A673 (cell line): Measurements from ENCODE around the gene LKAAEAR1. TPM values are rescaled to one million over a fixed set of nuclear protein-coding genes. Genes with fewer than 3 reads are reported as not detected.

Experiments used
- BruUV-seq: library from RNA; stranded (reverse); fragments of 400-500 nt; replicated peaks from 2 replicates; lab custom pipeline; 2021; lab: Mats Ljungman, UMichigan
- CTCF ChIA-PET: fragments of 300-600 bp; sonication (Branson Sonifier 250); formaldehyde crosslinking; loops from one replicate; lab custom pipeline; 2022; ENCODE audit warnings: antibody characterized with exemption; lab: Charles Lee
- POLR2A ChIA-PET: fragments of 300-600 bp; sonication (Branson Sonifier 250); formaldehyde crosslinking; loops from one replicate; lab custom pipeline; 2022; ENCODE audit warnings: antibody characterized with exemption; ENCODE audit not compliant: low non-redundant PET; lab: Charles Lee
- DNase-seq: peaks from one replicate; pipeline ENCODE4 v3.0.0-alpha.2; 2015; ENCODE audit warnings: low spot score
- H3K27ac ChIP-seq: fragments of 200-600 bp; sonication (generic); 2 replicates; pipeline ENCODE4 v1.5.1; 2016; ENCODE audit warnings: mixed run types, low read depth, mild to moderate bottlenecking, mixed read lengths, antibody characterized with exemption, low read length; ENCODE audit not compliant: poor library complexity, severe bottlenecking
- H3K27me3 ChIP-seq: fragments of 200-600 bp; sonication (generic); replicated peaks from 2 replicates; pipeline ENCODE4 v1.6.1; 2017; ENCODE audit warnings: mixed run types, low read depth, mild to moderate bottlenecking, mixed read lengths, antibody characterized with exemption, low read length; ENCODE audit not compliant: insufficient read depth, poor library complexity
- H3K36me3 ChIP-seq: fragments of 200-600 bp; sonication (generic); 2 replicates; pipeline ENCODE4 v1.6.1; 2016; ENCODE audit warnings: mixed run types, mild to moderate bottlenecking, mixed read lengths, antibody characterized with exemption, low read length; ENCODE audit not compliant: insufficient read depth, poor library complexity, severe bottlenecking
- H3K4me1 ChIP-seq: fragments of 200-600 bp; sonication (generic); 2 replicates; pipeline ENCODE4 v1.6.1; 2017; ENCODE audit warnings: mixed run types, mild to moderate bottlenecking, mixed read lengths, antibody characterized with exemption, low read length; ENCODE audit not compliant: insufficient read depth, poor library complexity, severe bottlenecking
- H3K4me3 ChIP-seq: fragments of 200-600 bp; sonication (generic); 2 replicates; pipeline ENCODE4 v1.5.1; 2016; ENCODE audit warnings: low read depth, mixed run types, mild to moderate bottlenecking, mixed read lengths, low read length; ENCODE audit not compliant: poor library complexity, severe bottlenecking
- H3K9me3 ChIP-seq: fragments of 200-600 bp; sonication (generic); 2 replicates; pipeline ENCODE4 v1.6.1; 2016; ENCODE audit warnings: mixed run types, low read depth, mild to moderate bottlenecking, mixed read lengths, antibody characterized with exemption, low read length; ENCODE audit not compliant: poor library complexity, severe bottlenecking
- CTCF ChIP-seq: fragments of 300-800, 200-600 bp; sonication (generic); conservative IDR thresholded peaks from 2 replicates; pipeline ENCODE4 v1.5.1; 2017; ENCODE audit warnings: low read depth, mild to moderate bottlenecking, antibody characterized with exemption, low read length, moderate library complexity, mixed read lengths
- EZH2 ChIP-seq: fragments of 200-600 bp; sonication (generic); IDR thresholded peaks from 2 replicates; pipeline ENCODE4 v1.6.1; 2017; ENCODE audit warnings: borderline replicate concordance, low read depth, mild to moderate bottlenecking, mixed read lengths, antibody characterized with exemption, low read length; ENCODE audit not compliant: poor library complexity, severe bottlenecking
- intact Hi-C: fragments of 100-400 bp; cut with micrococcal nuclease; formaldehyde crosslinking; loops from one replicate; pipeline ENCODE4 v1.10.0; 2022; ENCODE audit not compliant: unreplicated experiment
- total RNA-seq: library from RNA; stranded (reverse); gene quantifications from 2 replicates; pipeline ENCODE4 v1.2.3, GENCODE V29; 2021

LKAAEAR1 gene
- total RNA-seq, 1 experiment from 2014 or later, result 0.62 TPM

DNA sequence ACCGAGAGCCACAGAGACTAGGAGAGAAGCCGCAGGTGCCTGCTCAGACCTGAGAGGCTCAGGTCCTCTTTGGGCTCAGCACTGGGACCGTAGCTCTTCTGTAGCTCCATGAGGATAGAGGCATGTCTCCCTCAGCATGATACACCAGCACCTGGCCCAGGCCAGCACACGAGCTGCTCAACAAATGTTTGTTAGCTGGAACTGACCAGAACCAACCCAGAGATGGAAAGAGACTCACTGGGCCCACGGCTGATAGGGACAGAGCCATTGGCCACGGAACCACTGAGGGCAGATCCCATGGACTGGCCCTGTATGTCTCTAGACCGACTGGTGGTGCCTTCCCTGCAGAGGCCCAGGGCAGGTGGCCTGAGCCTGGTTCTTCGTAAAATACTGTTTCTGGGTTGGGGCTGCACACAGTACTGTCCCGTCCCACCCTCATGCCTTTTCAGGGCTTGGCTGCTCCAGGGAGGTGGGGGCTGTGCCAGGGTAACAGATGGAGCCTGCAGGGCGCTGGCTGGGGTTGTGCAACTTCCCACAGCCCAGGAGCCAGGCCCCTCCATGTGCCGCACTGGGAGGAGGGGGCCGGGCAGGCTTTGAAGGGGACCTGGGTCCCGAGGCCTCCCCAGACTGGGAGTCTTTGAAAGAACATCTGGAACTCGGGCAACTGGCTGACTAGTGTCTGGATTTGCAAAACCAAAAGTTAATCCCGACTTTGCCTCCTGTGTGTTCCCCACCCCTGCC, 43.0 kb downstream of the LKAAEAR1 start:
- H3K4me3 ChIP-seq, result peak overlapping the region; percentile 42
- intact Hi-C loops, result no loop called here
- CTCF ChIA-PET, result no interaction called here
- H3K4me1 ChIP-seq, result peaks cover 25% of the 10 kb centered on the region
- POLR2A ChIA-PET, result no interaction called here
- TF ChIP-seq EZH2 (peak; percentile 2), CTCF (no peak)
- no peaks in the 10 kb centered on the region for H3K9me3 ChIP-seq
- H3K27me3 ChIP-seq, result peaks cover 50% of the 10 kb centered on the region
- no peaks in the 10 kb centered on the region for H3K36me3 ChIP-seq
- H3K27ac ChIP-seq, result no peak overlapping the region
- DNase-seq, result no peak
- no TSS peak for BruUV-seq

DNA sequence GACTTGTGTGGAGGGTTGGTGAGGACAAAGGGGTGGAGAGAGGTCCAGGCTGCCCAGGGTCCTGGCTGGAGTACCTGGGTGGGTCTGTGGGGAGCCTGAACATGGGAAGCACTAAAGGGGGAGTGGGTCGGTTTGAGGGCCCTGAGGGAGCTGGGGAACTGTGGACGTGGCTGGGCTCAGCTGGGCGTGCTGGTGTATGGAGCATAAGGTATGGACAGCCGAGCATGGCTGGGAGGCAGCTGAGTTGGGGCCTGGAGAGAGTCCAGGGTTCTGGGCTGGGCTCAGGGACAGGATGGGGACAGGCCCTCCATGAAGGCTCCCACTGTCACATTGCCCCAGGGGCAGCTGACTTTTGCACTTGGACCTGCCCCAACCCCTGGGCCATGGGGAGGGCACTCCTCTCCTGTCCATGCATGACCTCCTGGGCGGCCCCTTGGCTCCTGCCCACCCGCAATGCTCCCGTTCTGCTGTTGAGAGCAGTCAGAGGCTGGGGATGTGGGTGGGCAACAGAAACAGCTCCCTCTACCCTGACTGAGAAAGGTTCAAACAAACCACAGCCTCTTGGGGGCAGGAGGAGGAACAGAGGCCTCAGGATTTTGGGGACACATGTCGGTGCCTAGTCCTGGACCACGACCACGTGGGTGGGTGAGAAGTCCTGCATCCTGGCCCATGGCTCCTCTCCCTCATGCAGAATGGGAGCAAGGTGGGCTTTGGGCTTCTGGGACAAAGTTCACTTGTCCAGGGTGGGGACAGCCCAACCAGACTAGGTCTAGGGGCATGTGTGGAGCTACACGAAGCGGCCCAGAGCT, 43.8 kb downstream of the LKAAEAR1 start:
- POLR2A ChIA-PET, result no interaction called here
- no peaks in the 10 kb centered on the region for H3K9me3 ChIP-seq
- no peak overlapping the region for H3K4me3 ChIP-seq
- intact Hi-C loops, result no loop called here
- no TSS peak for BruUV-seq
- no peaks in the 10 kb centered on the region for H3K36me3 ChIP-seq
- CTCF ChIA-PET, result no interaction called here
- no peak for TF ChIP-seq EZH2
- TF ChIP-seq CTCF, result no peak
- peaks cover 25% of the 10 kb centered on the region for H3K4me1 ChIP-seq
- H3K27me3 ChIP-seq, result peaks cover 50% of the 10 kb centered on the region
- DNase-seq, result no peak
- no peak overlapping the region for H3K27ac ChIP-seq

- Histone ChIP-seq H3K36me3 (no peaks in the 10 kb centered on the region), H3K27me3 (peaks cover 50% of the 10 kb centered on the region), H3K4me3 (peak overlapping the region; percentile 46), H3K9me3 (no peaks in the 10 kb centered on the region), H3K4me1 (peaks cover 19% of the 10 kb centered on the region), H3K27ac (no peak overlapping the region)
- no TSS peak for BruUV-seq
- ChIA-PET CTCF (no interaction called here), POLR2A (no interaction called here)
- TF ChIP-seq EZH2, result no peak
- no peak; the same call in 1 of the 2 replicates for TF ChIP-seq CTCF
- no peak for DNase-seq
- intact Hi-C loops, result no loop called here
Observed at GRCh38 chr20:64039293-64040160, 44.7 kb downstream of the LKAAEAR1 start.
